HG02852 (cell line): Measurements from ENCODE around the gene ZNF330.
"Not testable (repeated sequence)": the region's sequence is repeated elsewhere in the genome, so short reads cannot be mapped to it uniquely, and the experiment has no call there.

Experiments
- ATAC-seq: cut with Tn5 transposase; IDR thresholded peaks from one replicate; pipeline ENCODE4 v1.9.1; 2021; ENCODE audit warnings: mild to moderate bottlenecking, moderate library complexity; ENCODE audit not compliant: unreplicated experiment

The ZNF330 gene

DNA sequence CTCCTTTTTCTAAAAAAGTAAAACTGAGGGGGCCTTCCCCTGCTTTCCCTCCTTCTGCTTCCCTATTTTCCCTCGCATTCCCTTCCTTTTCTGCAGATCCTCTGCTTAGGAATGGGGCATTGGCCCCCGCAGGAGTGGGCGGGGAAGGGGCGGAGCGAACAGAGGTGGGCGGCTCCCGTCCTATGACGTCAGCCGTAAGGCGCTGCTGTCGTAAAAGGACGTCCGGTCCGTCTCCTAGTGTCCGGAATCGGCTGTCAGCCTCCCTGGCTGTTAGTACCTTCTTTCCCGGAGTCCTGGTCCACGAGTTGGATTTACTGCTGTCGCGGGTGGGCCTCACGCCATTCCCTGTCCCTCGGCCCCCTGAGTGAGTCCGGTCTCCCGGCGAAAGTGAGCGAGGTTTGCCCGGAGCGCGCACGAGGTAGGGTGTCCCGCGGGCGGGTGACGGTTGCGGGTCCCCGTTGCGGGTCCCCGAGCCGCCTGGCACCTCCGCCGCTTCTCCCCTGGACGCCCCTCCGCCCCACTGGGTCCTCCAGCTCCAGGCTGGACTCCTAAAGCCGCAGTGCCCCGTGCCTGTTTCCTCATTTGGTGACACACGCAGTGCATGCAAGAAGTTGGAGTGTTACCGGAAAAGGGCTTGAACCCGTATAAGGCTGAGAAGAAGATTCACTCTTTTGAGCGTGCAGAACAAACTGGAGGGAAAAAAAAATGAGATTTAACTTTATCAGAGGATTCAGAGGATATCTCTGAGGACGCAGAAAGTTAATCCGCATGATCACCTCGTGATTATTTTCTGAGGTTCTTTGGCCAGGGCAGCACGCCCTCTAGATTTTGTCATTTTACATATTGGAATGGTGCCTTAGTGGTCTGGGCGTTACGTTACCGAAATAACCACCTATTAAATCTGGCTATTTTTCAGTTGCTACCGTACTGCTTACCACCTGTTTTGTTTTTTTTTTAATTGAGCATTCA lies at the start of gene ZNF330:
Gene ZNF330, plus strand, starts transcription at position 205 of the 969 bp plus-strand sequence. CDS start 1,477 bp downstream, outside the sequence.
- peak; percentile 85 for ATAC-seq

DNA sequence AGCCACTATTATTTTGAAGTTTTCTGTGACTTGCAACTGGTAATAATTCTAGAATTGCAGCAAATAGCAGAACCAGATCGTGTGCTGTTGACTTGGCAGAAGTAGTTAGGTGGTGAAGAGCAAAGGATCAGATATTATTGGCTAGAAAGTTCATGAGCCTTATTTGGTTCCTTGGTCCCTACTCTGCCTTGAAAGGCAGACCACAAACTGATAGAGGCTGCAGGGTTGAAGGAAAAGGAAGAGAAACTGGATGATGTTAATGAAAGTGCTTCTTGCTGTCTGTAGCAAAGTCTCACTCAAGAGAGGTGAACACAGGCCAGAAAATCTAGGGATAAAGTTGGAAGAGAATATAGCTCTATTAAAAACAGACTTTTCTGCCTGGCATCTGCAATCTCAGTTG lies 46.2 kb upstream of the ZNF330 start:
- peak; percentile 59 for ATAC-seq

DNA sequence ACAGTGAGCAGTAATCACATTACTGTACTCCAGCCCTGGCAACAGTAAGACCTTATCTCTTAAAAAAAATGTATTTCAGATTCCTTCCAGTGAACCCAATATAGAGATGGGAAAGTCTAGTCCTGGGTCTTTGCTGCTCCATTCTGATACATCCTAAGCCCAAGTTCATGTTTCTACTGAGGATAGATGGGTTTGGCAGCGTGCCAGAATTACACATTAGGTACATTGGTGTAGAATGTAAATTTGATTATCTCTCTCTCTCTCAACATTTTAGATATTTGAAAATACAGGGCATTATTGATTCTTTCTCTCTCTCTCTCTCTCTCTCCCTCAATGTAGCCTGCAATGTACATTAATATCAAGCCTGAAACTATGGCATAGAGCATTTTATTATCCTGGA lies 43.5 kb upstream of the ZNF330 start:
- no peak for ATAC-seq

DNA sequence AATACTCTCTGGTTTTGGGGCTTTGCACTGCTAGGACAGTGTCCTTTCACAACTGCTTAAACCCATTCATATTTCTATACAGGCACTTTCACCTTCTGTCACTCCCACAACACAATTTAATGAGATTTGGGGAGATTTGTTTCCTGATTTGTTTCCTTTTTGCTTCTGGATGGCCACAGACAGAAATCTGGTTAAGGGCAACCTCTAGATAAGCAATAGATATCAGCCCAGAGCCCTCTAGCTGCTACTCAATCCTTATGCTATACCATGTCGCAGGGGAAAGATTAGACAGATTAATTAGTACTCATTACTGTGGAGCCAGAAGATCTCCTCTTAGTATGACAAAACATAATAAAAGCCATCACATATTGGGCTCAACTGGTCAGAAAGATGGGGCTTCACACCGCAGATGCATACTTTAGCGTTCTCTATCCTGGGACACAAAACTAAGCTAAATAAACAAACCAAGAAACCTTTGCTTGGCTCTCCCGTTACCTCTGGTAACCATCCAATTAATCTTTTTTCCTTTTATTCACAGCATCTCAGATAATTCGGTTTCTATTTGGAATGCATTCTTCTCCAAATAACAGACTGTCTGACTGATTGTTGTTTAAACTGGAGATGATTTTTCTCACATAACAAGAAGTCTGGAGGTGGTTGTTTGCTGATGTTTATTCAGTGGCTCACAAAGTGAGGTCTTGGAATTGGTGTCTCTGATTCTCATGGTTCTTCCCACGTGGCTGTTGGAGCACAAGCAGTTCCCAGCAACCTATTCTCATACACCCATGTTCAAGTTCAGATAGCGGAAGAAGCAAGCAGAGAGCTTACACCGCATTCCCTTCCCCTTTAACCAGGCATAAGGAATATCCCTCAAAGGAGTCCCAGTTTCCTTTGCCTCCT lies 41.0 kb upstream of the ZNF330 start:
- ATAC-seq: no peak

DNA sequence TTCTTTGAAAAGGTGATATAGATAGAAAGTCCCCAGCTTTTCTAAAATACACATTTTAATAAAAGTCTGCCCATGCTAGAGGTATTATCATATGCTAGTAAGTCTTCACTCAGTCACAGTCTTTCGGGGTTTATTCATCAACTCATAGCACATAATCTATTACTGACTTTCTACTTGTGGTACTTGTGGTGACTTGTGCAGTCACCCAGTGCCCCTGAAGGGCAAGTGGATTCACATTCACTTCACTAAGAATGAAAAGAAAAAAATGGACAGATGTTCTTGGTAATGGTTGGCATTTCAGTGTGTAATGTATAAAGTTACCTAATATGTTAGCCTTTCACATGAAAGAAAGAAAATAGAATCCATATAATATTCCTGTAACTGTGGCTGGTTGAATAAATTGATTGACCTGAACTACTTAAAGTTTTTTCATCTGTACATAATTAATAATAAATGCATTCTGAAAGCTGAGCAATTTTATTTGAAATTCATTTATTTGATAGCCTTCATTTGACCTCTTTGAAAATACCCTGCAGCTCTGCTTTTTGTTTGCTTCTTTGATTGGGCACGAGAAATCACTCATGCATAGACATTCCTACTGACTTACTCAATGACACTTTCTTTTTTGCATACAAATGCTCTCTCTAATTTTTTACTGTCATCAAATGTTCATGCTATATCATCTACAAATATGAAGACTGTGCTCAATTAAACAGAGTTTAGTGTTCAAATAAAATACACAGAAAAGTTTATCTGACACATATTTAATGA lies 39.5 kb upstream of the ZNF330 start:
- no peak for ATAC-seq

DNA sequence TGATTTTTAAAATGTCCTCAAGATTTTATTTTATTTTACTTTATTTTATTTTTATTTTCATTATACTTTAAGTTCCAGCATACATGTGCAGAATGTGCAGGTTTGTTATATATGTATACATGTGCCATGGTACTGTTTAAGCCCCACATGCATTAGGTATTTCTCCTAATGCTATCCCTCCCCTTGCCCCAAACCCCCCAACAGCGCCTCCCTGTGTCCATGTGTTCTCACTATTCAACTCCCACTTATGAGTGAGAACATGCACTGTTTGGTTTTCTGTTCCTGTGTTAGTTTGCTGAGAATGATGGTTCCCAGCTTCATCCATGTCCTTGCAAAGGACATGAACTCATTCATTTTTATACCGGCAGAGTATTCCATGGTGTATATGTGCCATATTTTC lies 37.2 kb upstream of the ZNF330 start:
- not testable (repeated sequence) for ATAC-seq

DNA sequence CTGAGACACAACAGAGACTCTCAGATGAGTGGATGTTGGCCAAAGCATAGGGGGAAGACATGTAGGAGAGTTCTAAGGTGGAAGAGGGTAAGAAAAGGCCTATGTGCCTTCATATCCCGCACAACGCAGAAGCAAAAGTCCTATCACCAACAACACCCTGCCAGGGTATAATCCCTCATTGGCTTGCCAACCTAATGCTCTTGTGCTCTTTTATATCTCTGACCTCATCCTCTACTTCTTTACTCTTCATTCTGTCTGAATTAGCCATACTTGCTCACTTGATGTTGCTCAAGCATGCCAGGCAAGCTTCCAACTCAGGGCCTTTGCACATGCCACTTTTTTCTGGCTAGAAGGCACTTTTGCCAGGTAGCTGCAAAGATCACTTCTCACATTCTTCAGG lies 28.1 kb upstream of the ZNF330 start:
- ATAC-seq: no peak

DNA sequence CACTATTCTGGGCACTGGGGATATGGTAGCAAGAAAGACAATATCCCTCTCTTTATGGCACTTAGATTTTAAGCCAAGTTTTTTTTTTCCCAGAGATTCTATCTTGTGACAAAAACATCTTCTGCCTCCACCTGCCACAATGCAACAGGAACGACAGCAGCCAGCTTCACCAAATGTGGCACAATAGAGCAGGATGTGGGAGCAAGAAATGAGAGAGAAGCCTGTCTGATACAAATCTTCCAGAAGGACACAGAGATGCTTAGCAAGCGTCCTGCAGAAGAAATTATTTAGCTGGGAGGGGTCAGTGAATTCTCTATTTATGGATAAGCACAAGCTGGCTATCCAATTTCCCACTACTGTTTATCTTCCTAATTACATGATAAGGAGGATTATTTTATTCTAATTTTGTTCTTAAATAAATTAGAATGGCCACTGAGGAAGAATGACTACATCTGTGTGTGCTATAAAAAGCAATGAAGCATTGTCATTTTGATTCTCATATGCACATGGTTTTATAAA lies 27.1 kb upstream of the ZNF330 start:
- no peak for ATAC-seq

DNA sequence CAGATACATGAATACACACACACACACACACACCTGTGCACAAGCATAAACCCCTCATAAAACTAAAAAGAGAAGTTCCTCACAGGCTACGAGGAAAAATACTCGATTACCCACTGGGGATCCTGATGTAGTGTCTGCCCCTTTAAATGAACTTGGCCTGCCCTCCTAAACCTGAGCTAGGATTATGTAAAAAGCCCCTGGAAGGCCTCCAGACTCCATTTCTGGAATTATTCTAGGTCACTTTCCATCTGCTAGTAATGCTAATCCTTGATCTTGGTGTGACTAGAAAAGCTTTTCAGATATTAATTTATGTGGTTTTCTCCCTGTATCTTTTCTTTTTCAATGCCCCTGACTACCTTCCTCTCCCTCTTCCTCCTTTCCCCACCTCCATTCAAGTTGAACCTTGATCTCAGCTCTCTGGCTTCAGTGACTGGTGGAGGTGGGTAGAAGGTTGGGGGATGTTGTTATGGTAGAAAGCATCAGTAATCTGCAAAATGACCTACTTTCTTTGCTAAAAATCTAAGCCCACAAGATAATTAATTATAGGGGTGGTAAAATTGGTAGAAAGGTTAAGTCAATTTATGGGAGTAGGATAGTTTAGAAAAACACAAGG lies 25.5 kb upstream of the ZNF330 start:
- no peak for ATAC-seq

DNA sequence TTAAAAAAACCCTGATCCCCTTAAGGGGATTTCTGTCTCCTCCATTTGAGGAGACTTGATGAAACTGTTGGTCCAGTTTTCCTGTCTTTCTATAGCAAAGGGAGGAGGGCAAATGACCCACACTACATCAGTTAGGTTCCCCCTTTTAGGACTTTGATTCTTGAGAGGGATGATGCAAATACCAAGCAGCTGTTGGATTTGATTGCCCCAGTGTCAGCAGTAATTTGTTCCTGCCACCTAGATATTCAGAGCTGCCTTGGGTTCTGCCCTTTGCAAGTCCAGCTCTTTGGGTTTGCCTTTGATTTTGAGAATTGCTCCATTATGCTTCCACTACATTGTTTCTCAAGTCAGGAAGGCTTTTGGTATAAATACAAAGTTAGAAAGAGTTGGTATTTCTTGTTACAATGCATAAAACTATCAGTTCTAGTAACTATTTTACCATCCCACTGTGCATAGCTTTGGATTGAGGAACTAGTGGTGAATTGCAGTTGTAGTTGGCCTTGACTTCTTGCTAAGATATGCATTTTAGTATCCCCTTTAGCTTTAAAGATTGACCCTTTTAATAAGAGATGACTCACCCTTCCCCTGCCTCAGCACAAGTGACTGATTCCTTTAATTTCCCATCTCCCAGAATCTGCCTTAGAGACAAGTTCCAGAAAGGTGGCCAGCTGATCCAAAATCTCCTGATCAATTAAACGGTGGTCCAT lies 24.3 kb upstream of the ZNF330 start:
- ATAC-seq: no peak

DNA sequence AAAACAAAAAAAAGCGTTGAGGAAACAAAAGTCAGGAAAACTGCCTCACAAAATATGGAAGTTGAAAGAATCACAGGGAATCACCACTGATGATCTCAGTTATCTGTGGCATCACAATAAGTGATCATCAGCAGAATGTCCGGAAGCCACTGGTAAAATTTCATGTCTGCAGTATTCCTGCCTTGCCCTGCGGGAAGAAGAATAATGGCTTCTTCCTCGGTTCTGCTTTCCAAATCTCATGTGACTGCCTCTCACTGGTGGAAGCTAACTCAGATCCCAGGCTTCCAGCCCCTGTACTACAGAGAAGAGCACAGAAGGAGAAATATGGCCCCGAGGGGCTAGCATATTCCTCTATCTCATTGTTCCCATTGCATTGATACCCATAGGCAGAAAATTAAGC lies 12.7 kb upstream of the ZNF330 start:
- ATAC-seq: no peak

DNA sequence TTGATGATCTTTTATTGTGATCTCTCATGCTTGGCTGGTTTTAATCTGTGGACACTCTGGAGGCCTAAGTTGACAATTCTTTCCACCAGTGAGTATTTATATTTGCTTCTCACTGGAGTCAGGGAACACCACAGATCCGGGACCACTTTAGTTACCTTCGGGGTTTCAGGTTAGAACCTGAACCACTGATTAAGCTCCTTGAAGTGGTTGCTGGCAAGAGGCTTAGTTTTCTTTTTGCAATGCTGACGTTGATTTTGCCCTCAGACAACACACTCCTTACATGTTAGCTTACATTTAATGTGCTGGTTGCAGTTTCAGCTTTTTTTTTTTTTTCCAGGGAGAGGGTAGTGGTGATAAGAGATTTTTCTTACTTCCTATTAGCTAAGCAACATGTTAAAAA lies 10.5 kb upstream of the ZNF330 start:
- ATAC-seq: no peak

DNA sequence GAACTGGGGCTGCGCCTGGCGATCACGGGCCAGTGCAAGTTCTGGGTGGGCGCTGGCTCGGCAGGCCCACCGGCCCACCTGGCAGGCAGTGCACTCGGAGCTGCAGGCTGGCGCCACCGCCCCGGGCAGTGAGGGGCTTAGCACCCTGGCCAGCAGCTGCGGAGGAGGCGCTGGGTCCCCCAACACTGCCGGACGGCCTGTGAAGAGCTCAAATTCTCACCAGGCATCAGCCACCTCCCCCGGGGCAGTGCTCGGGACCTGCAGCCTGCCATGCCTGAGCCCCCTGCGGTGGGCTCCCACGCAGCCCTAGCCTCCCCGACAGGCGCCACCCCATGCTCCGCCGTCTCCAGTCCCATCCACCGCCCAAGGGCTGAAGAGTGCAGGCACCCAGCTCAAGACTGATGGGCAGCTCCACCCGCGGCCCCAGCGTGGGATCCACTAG lies 7.1 kb upstream of the ZNF330 start:
- ATAC-seq: no peak

DNA sequence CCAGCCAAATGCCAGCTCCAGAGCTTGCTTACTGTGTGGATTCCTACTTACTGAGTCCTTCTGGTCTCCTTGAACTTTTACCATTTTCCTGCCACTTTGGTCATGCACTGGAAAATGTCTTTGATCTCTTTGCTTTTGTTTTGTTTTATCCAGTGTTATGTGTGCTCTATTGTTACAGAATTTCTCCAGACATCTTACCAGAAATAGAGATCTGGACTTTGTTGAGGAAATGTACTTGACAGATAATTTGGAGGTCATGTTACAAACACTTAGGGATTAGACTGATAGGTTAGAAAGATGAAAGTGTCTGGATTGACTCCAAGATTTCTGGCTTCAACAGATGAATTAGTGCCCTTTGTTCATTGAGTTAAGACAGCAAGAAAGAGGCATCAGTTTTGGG lies 5.7 kb upstream of the ZNF330 start:
- ATAC-seq: no peak

DNA sequence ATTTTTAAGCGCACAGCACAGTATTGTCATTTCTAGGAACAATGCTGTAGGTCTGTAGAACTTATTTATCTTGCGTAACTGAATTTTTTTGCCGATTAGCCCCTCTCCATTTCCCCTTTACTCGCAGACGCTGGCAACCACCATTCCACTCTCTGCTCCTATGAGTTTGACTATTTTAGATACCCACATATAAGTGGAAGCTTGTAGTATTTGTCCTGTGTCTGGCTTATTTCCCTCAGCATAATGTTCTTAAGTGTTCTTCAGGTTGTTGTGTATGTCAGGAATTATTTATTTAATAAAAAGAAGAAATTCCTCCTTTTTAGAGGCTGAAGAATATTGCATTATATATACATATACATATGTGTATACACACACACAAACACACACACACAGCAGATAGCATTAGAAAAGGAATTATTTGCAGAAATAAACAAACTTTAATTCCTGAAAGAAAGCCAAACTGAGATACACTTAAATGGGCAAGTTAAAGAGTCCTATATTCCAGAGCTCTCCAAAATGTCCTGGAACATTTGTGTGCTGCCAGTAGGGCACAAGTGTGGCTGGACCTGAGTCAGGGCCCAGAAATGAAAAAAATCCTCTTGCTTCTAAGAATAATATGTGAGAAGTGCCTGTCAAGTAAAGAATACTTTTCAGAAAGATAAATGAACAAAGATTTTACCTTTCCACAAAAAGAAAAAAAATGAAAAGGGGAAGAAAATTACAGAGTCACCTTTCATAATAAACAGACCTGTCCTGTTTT lies 4.5 kb upstream of the ZNF330 start:
- no peak for ATAC-seq

DNA sequence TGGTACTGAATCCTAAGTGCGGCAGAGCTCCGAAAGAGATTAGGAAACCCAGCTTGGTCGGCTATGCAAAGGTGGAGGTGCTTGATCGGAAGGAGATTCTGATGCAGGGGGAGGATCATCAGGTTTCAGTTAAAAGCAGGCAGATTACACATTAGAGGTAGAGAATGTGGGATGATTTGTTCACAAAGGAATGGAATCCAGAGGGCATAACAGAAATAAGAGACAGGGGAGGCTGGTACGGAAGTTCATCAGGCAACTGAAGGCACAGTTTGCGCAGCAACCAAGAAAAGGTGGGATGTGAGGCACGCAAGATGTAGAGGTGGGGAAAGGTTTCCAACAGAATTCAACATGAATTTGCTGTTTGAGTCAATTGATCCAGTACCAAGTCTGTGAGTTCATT lies 424 bp upstream of the ZNF330 start:
- peak; percentile 13 for ATAC-seq

DNA sequence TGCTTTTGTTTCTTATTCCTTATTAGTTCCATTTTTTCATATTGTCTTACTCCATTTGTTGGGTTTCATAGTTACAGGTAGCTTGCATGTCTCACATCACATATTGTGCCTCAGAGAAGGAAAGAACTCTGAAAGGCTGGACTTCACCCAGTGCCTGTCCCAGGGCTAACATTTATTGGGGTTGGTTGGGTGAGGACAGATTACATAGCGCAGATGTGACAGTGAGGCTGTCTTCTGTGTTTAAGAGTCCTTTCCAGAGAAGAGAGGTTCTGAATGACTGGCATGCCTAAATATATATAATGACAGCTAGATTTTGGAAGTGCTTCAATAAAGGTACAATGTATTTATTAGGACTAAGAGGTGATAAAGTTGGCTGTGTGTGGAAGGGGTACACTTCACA lies 2.7 kb downstream of the ZNF330 start:
- ATAC-seq: no peak

DNA sequence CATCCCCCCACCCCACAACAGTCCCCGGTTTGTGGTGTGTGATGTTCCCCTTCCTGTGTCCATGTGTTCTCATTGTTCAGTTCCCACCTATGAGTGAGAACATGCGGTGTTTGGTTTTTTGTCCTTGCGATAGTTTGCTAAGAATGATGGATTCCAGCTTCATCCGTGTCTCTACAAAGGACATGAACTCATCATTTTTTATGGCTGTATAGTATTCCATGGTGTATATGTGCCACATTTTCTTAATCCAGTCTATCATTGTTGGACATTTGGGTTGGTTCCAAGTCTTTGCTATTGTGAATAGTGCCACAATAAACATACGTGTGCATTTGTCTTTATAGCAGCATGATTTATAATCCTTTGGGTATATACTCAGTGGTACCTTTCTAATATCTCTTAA lies 6.6 kb downstream of the ZNF330 start:
- not testable (repeated sequence) for ATAC-seq
